Smooth muscle cell (in vitro differentiated cells): Measurements from ENCODE around the gene CD44. TPM values are rescaled to one million over a fixed set of nuclear protein-coding genes. Genes with fewer than 3 reads are reported as not detected.

Experiments used
- DNase-seq: peaks from one replicate; lab custom pipeline; 2025; ENCODE audit not compliant: unreplicated experiment; lab: John Stamatoyannopoulos, UW
- H2AFZ ChIP-seq: fragments of 200-600 bp; sonication (generic); 2 replicates; pipeline ENCODE4 v1.6.0; 2016; ENCODE audit warnings: antibody characterized with exemption, low read depth, mild to moderate bottlenecking
- H3F3A ChIP-seq: fragments of 200-600 bp; sonication (generic); 2 replicates; pipeline ENCODE4 v1.6.0; 2017; ENCODE audit warnings: antibody characterized with exemption, low read depth
- H3K27ac ChIP-seq: fragments of 200-600 bp; sonication (generic); 2 replicates; pipeline ENCODE4 v1.5.1; 2016; ENCODE audit warnings: low read depth, mild to moderate bottlenecking
- H3K27me3 ChIP-seq: fragments of 200-600 bp; sonication (generic); 2 replicates; pipeline ENCODE4 v1.6.1; 2016; ENCODE audit warnings: low read depth, mild to moderate bottlenecking
- H3K36me3 ChIP-seq: fragments of 200-600 bp; sonication (generic); 2 replicates; pipeline ENCODE4 v1.5.1; 2016; ENCODE audit warnings: low read depth
- H3K4me1 ChIP-seq: fragments of 200-600 bp; sonication (generic); 2 replicates; pipeline ENCODE4 v1.5.1; 2016; ENCODE audit warnings: low read depth
- H3K4me2 ChIP-seq: fragments of 200-600 bp; sonication (generic); 2 replicates; pipeline ENCODE4 v1.6.0; 2016; ENCODE audit warnings: mild to moderate bottlenecking
- H3K4me3 ChIP-seq: fragments of 200-600 bp; sonication (generic); 2 replicates; pipeline ENCODE4 v1.5.1; 2016; ENCODE audit warnings: mild to moderate bottlenecking
- H3K79me2 ChIP-seq: fragments of 200-600 bp; sonication (generic); 2 replicates; pipeline ENCODE4 v1.6.0; 2016; ENCODE audit warnings: low read depth, mild to moderate bottlenecking
- H3K9ac ChIP-seq: fragments of 200-600 bp; sonication (generic); 2 replicates; pipeline ENCODE4 v1.6.0; 2016; ENCODE audit warnings: low read depth
- H3K9me3 ChIP-seq: fragments of 200-600 bp; sonication (generic); replicated peaks from 2 replicates; pipeline ENCODE4 v1.5.1; 2016; ENCODE audit warnings: low read depth
- H4K20me1 ChIP-seq: fragments of 200-600 bp; sonication (generic); 2 replicates; pipeline ENCODE4 v1.6.0; 2016; ENCODE audit warnings: low read depth
- WGBS: methylation state at CpG from one replicate; pipeline ENCODE4 v1.1.7; 2016; ENCODE audit warnings: low lambda C conversion rate; 5-methylcytosine and 5-hydroxymethylcytosine counted together
- polyA plus RNA-seq: library from polyadenylated mRNA; unstranded; fragments of >200 nt; fragmentation: Nextera tagmentation; extraction: Ambion mirVana; gene quantifications from 2 replicates; pipeline ENCODE4 v1.2.1, GENCODE V29; 2016
- total RNA-seq: library from RNA; depleted of rRNA; stranded (reverse); fragments of >200 nt; gene quantifications from 2 replicates; pipeline ENCODE4 v1.2.3, GENCODE V29; 2014
- TF ChIP-seq, protein P1 (sequence below): fragments of 200-600 bp; sonication (generic); IDR thresholded peaks from 2 replicates; pipeline ENCODE4 v1.5.1; 2017; ENCODE audit warnings: borderline replicate concordance, mild to moderate bottlenecking, antibody characterized with exemption; ENCODE audit not compliant: insufficient read depth, poor library complexity, severe bottlenecking

The CD44 gene
- total and polyA plus RNA-seq, 2 experiments from 2014 or later = 116 to 248 TPM

DNA sequence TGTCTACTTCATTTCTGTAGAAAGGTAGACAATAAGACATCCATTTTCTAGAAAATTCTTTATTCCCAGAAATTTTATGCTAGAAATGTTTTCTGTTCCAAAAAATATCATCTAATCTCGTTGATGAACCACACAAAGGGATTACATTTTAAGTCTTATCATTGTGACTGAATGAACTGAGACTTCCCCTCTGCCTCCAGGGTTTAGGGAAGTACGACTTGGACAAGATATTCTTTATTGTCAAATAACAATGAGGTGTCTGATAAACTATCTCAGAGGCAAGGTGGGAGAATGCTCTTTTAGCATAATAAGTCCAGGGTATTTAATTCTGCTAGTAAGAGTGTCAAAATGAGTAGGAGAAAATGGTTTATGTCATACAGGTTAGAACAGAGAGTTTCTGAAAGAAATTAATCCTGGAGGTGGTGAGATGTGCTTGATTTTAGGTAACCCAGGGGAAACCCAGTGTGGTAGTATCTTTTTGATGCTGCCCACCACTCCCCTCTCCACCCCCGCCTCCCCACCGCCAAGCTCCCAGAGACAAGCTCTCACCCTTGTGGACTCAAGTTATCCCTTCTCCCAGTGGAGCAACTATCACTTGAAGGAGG, 100.6 kb downstream of the CD44 start:
- Histone ChIP-seq H2AFZ (no peak overlapping the region), H3K9me3 (no peaks in the 10 kb centered on the region), H3K9ac (no peak overlapping the region), H3K36me3 (no peaks in the 10 kb centered on the region), H3K4me3 (no peak overlapping the region), H3F3A (no peaks in the 10 kb centered on the region), H3K4me2 (no peak overlapping the region), H3K4me1 (no peaks in the 10 kb centered on the region), H4K20me1 (no peaks in the 10 kb centered on the region), H3K27me3 (no peaks in the 10 kb centered on the region), H3K27ac (no peak overlapping the region), H3K79me2 (no peaks in the 10 kb centered on the region)
- TF ChIP-seq, protein P1, sequence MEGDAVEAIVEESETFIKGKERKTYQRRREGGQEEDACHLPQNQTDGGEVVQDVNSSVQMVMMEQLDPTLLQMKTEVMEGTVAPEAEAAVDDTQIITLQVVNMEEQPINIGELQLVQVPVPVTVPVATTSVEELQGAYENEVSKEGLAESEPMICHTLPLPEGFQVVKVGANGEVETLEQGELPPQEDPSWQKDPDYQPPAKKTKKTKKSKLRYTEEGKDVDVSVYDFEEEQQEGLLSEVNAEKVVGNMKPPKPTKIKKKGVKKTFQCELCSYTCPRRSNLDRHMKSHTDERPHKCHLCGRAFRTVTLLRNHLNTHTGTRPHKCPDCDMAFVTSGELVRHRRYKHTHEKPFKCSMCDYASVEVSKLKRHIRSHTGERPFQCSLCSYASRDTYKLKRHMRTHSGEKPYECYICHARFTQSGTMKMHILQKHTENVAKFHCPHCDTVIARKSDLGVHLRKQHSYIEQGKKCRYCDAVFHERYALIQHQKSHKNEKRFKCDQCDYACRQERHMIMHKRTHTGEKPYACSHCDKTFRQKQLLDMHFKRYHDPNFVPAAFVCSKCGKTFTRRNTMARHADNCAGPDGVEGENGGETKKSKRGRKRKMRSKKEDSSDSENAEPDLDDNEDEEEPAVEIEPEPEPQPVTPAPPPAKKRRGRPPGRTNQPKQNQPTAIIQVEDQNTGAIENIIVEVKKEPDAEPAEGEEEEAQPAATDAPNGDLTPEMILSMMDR = no peak
- WGBS = 76% methylated on average over 4 of the region's 4 CpGs
- no peak for DNase-seq

DNA sequence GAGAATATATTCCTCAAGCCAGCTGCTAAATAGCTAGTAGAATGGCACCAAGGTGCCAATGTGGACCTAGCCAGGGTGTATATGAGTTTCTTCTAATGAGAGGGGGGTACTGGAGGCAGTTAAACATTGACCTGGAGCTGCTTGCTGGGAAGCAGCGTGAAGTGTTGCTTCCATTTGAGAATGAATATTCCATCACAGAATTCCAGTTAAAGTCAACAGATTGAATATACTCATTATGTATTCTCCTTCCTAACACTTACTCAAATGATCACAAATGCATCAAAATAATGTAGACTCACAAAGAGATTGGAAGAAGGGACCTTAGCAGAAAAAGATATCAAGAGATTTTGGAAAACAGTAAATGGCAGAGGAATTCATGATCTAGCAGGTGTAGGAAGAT, 102.1 kb downstream of the CD44 start:
- Histone ChIP-seq H3F3A (no peaks in the 10 kb centered on the region), H3K79me2 (no peaks in the 10 kb centered on the region), H3K4me3 (no peak overlapping the region), H3K4me1 (no peaks in the 10 kb centered on the region), H2AFZ (no peak overlapping the region), H3K9ac (no peak overlapping the region), H3K4me2 (no peak overlapping the region), H3K9me3 (no peaks in the 10 kb centered on the region), H3K27me3 (no peaks in the 10 kb centered on the region), H3K36me3 (no peaks in the 10 kb centered on the region), H4K20me1 (no peaks in the 10 kb centered on the region), H3K27ac (no peak overlapping the region)
- DNase-seq = no peak
- WGBS = 95% methylated on average over 1 of the region's 1 CpG
- TF ChIP-seq, protein P1 = no peak

DNA sequence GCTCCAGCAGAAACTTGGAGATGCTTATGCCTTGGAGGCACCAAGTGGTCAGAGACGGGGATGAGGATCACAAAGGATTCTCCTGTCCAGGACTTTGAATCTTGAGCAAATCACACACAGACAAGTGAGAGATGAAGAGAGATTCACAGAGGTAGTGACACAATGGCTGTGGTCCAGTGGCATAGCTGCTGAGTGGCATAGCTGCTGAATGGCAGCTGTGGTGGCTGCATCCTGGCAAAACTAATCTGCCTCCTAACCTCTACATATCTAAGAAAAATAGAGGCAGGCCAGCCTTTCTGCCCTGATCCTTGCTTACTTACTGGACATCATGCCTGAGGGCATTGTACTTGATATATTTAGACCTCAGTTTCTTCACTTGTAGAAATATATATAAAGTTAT, 102.6 kb downstream of the CD44 start:
- no peak overlapping the region for H2AFZ ChIP-seq
- no peaks in the 10 kb centered on the region for H4K20me1 ChIP-seq
- H3F3A ChIP-seq = no peaks in the 10 kb centered on the region
- no peaks in the 10 kb centered on the region for H3K9me3 ChIP-seq
- WGBS = 100% methylated on average over 1 of the region's 1 CpG
- H3K79me2 ChIP-seq = no peaks in the 10 kb centered on the region
- no peaks in the 10 kb centered on the region for H3K4me1 ChIP-seq
- no peaks in the 10 kb centered on the region for H3K27me3 ChIP-seq
- DNase-seq = no peak
- H3K4me3 ChIP-seq = no peak overlapping the region
- H3K27ac ChIP-seq = no peak overlapping the region
- no peak overlapping the region for H3K9ac ChIP-seq
- TF ChIP-seq, protein P1 = no peak
- no peaks in the 10 kb centered on the region for H3K36me3 ChIP-seq
- H3K4me2 ChIP-seq = no peak overlapping the region
